Psoas muscle (tissue), 8 donors: ENCODE measurements around the gene RSPH4A. TPM values are rescaled to one million over a fixed set of nuclear protein-coding genes. Genes with fewer than 3 reads are reported as not detected.

ENCODE experiments used
- ATAC-seq, 4 donors: fragments of 200-7000 bp; cut with Tn5 transposase; one replicate each; pipeline ENCODE4 v1.9.1; 2020; ENCODE audit warnings: moderate library complexity in 3 of 4, mild to moderate bottlenecking in 2 of 4
- DNase-seq, 2 donors: peaks; one replicate each; pipeline ENCODE4 v3.0.0-alpha.2; 2020
- H3K27ac ChIP-seq: fragments of 200-600 bp; one replicate; pipeline ENCODE4 v1.8.0; 2022
- H3K27me3 ChIP-seq, 3 donors: fragments of 200-600 bp in 1 of 3; one replicate each; pipeline versions ENCODE4 v1.6.1 to v1.8.0; 2013 to 2022; ENCODE audit warnings: low read length in 2 of 3, mild to moderate bottlenecking in 2 of 3, moderate library complexity in 1 of 3; ENCODE audit not compliant: insufficient read depth in 3 of 3
- H3K36me3 ChIP-seq, 2 donors: fragments of 200-600 bp in 1 of 2; one replicate each; pipeline versions ENCODE4 v1.6.1 to v1.8.0; 2013 to 2022; ENCODE audit warnings: low read depth in 1 of 2, mild to moderate bottlenecking in 1 of 2, moderate library complexity in 1 of 2; ENCODE audit not compliant: insufficient read depth in 1 of 2
- H3K4me1 ChIP-seq: fragments of 200-600 bp; one replicate; pipeline ENCODE4 v1.8.0; 2022
- H3K4me3 ChIP-seq: fragments of 200-600 bp; one replicate; pipeline ENCODE4 v1.8.0; 2022; ENCODE audit warnings: mild to moderate bottlenecking
- H3K9me3 ChIP-seq: fragments of 200-600 bp; one replicate; pipeline ENCODE4 v1.8.0; 2022
- WGBS, 3 donors: extraction: QIAGEN DNeasy Blood & Tissue Kit; methylation state at CpG; one replicate each; pipeline versions ENCODE4 v1.1.6 to v1.1.7; 2013; 5-methylcytosine and 5-hydroxymethylcytosine counted together
- intact Hi-C, 2 donors: fragments of 100-400 bp; cut with DNase I; formaldehyde crosslinking; loops; one replicate each; pipeline versions ENCODE4 v1.11.0 to v1.14.2; 2022
- polyA plus RNA-seq, 3 donors: library from polyadenylated mRNA; stranded (reverse); fragments of 200-250 nt; gene quantifications; one replicate each; pipeline ENCODE4 v1.2.3, GENCODE V29; 2013
- total RNA-seq, 4 donors: library from RNA; stranded (reverse); fragmentation: NEBNext Ultra II Directional in 2 of 4; extraction: Animal tissue kit (Norgen Biotek cat#: 25700) in 2 of 4; gene quantifications; one replicate each; pipeline versions ENCODE4 v1.2.1 to v1.2.4, GENCODE V29; 2021 to 2023
- TF ChIP-seq, protein P1 (sequence below): fragments of 200-600 bp; IDR thresholded peaks from one replicate; pipeline ENCODE4 v1.8.0; 2022; ENCODE audit warnings: antibody characterized with exemption
- donor health status: healthy with polysubstance abuse.
- donor health status: DM: no; HTN: no; CAD: no; lungs with moderate emphysema.
- donor health status: Bipolar disorder and iron deficiency.
- donor health status: healthy.
- donor health status: DM: yes; HTN: yes; CAD: no.
- donor health status: DM: no; HTN: no; CAD: no.
- donor health status: DM: no; HTN: no; CAD: no.
- donor health status: DM: yes; HTN: yes; CAD: no.

The RSPH4A gene
- total and polyA plus RNA-seq, 7 donors = 0.13 to 0.71 (median 0.22) TPM; not detected in 1

DNA sequence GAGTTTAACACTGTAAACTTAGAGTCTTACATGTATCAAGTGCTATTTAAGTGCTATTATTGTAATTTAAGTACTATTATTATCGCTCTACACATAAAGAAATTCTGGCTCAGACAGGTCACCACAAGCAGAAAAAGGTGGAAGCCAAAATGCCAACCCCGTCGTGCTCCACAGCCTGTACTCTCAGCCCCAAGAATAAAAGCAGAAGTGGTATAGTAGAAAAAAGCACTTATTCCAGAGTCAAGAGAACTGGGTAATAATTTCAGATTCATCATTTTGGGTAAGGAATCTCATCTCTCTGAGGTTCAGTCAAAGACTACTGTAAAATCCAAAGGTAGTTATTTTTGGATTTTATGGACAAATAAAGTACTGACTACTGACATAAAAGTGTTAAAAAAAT is 51.3 kb downstream of the RSPH4A start:
- Histone ChIP-seq H3K4me1 (peaks cover 18% of the 10 kb centered on the region), H3K27me3 (no peaks in the 10 kb centered on the region), H3K36me3 (no peaks in the 10 kb centered on the region), H3K4me3 (peak overlapping the region; percentile 94), H3K9me3 (no peaks in the 10 kb centered on the region), H3K27ac (peak overlapping the region; percentile 83)
- intact Hi-C loops = loop anchor here in 1 of 2 donors (5.0 kb wide), 1 partner anchor 95 kb away; the partner anchor contains the start of gene RWDD1
- TF ChIP-seq, protein P1, sequence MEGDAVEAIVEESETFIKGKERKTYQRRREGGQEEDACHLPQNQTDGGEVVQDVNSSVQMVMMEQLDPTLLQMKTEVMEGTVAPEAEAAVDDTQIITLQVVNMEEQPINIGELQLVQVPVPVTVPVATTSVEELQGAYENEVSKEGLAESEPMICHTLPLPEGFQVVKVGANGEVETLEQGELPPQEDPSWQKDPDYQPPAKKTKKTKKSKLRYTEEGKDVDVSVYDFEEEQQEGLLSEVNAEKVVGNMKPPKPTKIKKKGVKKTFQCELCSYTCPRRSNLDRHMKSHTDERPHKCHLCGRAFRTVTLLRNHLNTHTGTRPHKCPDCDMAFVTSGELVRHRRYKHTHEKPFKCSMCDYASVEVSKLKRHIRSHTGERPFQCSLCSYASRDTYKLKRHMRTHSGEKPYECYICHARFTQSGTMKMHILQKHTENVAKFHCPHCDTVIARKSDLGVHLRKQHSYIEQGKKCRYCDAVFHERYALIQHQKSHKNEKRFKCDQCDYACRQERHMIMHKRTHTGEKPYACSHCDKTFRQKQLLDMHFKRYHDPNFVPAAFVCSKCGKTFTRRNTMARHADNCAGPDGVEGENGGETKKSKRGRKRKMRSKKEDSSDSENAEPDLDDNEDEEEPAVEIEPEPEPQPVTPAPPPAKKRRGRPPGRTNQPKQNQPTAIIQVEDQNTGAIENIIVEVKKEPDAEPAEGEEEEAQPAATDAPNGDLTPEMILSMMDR = no peak
- 18 to 25% (median 19%) methylated on average over 3 of the region's 3 CpGs for WGBS, 3 donors
- DNase-seq (no peak), ATAC-seq (no peak)

DNA sequence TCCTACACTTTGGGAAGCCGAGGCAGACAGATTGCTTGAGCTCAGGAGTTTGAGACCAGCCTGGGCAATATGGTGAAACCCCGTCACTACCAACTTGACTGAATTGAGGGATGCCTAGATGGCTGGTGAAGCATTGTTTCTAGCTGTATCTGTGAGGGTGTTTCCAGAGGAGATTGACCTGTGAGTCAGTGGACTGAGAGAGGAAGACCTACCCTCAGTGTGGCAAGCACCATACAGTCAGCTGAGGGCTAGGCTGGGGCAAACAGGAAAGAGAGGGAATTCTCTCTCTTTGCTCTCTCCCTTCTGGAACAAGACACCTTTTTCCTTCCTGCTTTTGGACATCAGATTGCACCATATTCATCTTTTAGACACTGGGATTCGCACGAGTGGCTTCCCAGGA is 56.0 kb downstream of the RSPH4A start:
- no peak for ATAC-seq
- 83 to 93% (median 86%) methylated on average over 4 of the region's 4 CpGs for WGBS, 3 donors

DNA sequence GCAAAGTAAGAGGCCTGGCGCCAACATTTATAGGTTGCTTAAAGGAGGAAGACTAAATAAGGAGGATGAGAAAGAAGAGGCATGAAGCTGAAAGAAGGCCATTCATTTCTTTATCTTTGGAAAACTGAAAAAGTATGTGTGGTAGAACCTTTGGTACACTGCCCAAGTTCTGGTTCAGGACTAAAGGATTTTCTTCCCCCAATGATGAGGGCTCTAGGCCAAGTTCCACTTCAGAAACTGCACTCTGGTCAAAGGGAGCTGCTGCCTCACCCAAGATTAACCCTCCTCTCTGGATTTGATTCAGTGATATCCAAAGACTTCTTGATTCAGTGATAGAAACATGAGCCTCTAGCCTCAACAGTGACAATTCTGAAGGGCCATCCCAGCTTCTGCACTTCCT is 59.7 kb downstream of the RSPH4A start:
- WGBS, 3 donors = 90 to 98% (median 94%) methylated on average over 1 of the region's 1 CpG
- Histone ChIP-seq H3K27ac (no peak overlapping the region), H3K36me3 (no peaks in the 10 kb centered on the region), H3K4me3 (no peak overlapping the region), H3K9me3 (no peaks in the 10 kb centered on the region), H3K4me1 (no peaks in the 10 kb centered on the region), H3K27me3 (no peaks in the 10 kb centered on the region)
- intact Hi-C loops = no loop called here
- TF ChIP-seq, protein P1 = no peak
- ATAC-seq (no peak), DNase-seq (no peak)

More for the DNA sequence above, 56.0 kb downstream of the RSPH4A start:
- no peaks in the 10 kb centered on the region for H3K27me3 ChIP-seq
- H3K36me3 ChIP-seq = no peaks in the 10 kb centered on the region
- no peaks in the 10 kb centered on the region for H3K9me3 ChIP-seq
- TF ChIP-seq, protein P1 = no peak
- intact Hi-C loops = no loop called here
- no peak overlapping the region for H3K4me3 ChIP-seq
- peaks cover 7% of the 10 kb centered on the region for H3K4me1 ChIP-seq
- H3K27ac ChIP-seq = no peak overlapping the region
- DNase-seq = no peak

DNA sequence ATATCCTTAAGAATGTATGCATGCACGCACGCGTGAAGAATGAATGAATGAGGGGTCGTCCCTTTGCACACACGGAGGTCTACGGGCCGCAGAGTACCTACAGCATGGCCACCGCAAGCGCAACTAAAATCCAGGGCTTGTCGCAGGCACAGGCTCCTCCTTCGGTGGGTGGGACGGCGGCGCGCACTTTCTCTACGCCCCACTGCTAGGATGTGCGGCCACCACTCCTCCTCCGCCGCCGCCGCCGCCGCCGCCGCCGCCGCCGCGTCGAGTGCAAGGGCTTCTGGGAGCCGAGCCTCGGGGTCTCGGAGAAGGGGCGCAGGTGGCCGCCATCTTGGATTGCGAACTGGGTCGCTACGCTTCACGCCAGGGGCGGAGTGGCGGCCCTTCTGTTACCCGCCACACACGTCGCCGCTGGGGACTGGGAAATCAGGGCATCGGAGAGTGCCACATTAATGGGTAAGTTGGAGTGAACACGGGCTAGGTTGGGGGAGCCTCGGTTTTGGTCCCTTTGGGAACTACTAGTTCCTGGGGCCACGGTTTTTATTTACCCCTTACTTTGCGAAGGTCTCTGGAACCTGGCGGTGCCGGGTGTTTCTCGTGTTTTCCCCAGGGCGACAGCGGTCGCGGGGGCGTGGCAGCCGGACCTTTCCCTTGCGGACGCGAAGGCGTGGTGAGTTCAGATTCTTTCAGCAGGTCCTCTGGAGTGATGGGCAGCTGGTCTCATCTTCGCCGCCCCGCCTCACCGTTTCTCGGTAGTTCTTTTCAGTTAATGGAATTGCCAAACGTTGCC is 64.8 kb downstream of the RSPH4A start, which contains the start of gene KPNA5:
Gene KPNA5, plus strand, starts transcription at position 332 of the 793 bp plus-strand sequence. Its CDS starts 124 bp downstream, at position 456.
- Histone ChIP-seq H3K4me3 (peak within 1 kb of the TSS; percentile 94), H3K27me3 (no peaks in the 10 kb centered on the region), H3K36me3 (no peaks in the 10 kb centered on the region), H3K9me3 (no peaks in the 10 kb centered on the region), H3K27ac (peak within 1 kb of the TSS; percentile 96), H3K4me1 (peaks cover 12% of the 10 kb centered on the region)
- WGBS, 3 donors = 0 to 1% (median 1%) methylated on average over 56 to 69 of the region's 69 CpGs
- TF ChIP-seq, protein P1 = no peak
- DNase-seq (peak; percentile 90 to 94), ATAC-seq (peak; percentile 97)
- intact Hi-C loops = no loop called here
